A673 (cell line): ENCODE results near the gene ID3.
"Not testable (repeated sequence)": the region's sequence is repeated elsewhere in the genome, so short reads cannot be mapped to it uniquely, and the experiment has no call there.

Experiments
- EZH2 ChIP-seq: fragments of 200-600 bp; sonication (generic); IDR thresholded peaks from 2 replicates; pipeline ENCODE4 v1.6.1; 2017; ENCODE audit warnings: borderline replicate concordance, low read depth, mild to moderate bottlenecking, mixed read lengths, antibody characterized with exemption, low read length; ENCODE audit not compliant: poor library complexity, severe bottlenecking
- TF ChIP-seq, protein P1 (sequence below): fragments of 300-800, 200-600 bp; sonication (generic); conservative IDR thresholded peaks from 2 replicates; pipeline ENCODE4 v1.5.1; 2017; ENCODE audit warnings: low read depth, mild to moderate bottlenecking, antibody characterized with exemption, low read length, moderate library complexity, mixed read lengths

DNA sequence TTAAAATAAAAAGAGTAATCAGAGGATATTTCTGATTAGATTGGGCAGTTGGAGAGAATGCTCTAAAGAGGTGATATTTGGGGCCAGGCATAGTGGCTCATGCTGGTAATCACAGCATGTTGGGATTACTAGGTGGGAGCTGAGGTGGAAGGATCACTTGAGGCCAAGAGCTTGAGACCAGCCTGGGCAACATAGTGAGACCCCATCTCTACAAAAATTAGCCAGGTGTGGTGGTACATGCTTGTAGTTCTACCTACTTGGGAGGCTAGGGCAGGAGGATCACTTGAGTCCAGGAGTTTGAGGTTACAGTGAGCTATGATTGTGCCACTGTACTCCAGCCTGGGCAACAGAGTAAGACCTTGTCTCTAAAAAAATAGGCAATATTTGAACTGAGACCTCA, 24.4 kb upstream of the ID3 start:
- TF ChIP-seq EZH2: not testable (repeated sequence)
- TF ChIP-seq, protein P1, sequence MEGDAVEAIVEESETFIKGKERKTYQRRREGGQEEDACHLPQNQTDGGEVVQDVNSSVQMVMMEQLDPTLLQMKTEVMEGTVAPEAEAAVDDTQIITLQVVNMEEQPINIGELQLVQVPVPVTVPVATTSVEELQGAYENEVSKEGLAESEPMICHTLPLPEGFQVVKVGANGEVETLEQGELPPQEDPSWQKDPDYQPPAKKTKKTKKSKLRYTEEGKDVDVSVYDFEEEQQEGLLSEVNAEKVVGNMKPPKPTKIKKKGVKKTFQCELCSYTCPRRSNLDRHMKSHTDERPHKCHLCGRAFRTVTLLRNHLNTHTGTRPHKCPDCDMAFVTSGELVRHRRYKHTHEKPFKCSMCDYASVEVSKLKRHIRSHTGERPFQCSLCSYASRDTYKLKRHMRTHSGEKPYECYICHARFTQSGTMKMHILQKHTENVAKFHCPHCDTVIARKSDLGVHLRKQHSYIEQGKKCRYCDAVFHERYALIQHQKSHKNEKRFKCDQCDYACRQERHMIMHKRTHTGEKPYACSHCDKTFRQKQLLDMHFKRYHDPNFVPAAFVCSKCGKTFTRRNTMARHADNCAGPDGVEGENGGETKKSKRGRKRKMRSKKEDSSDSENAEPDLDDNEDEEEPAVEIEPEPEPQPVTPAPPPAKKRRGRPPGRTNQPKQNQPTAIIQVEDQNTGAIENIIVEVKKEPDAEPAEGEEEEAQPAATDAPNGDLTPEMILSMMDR: not testable (repeated sequence)
